Mucosa of rectum (tissue), 2 donors: ENCODE measurements around the gene TNFAIP8L1.

Experiments
- H3K27ac ChIP-seq, 2 donors: one replicate each; pipeline ENCODE4 v1.7.0; 2013; ENCODE audit warnings: inconsistent platforms in 2 of 2, low read depth in 2 of 2, low read length in 2 of 2
- H3K27me3 ChIP-seq, 2 donors: one replicate each; pipeline ENCODE4 v1.7.0; 2013; ENCODE audit warnings: low read length in 2 of 2; ENCODE audit not compliant: control insufficient read depth in 2 of 2, insufficient read depth in 2 of 2
- H3K36me3 ChIP-seq, 2 donors: one replicate each; pipeline ENCODE4 v1.7.0; 2013; ENCODE audit warnings: low read length in 2 of 2; ENCODE audit not compliant: control insufficient read depth in 2 of 2, insufficient read depth in 2 of 2
- H3K4me1 ChIP-seq, 2 donors: one replicate each; pipeline ENCODE4 v1.7.0; 2013; ENCODE audit warnings: low read length in 2 of 2, mild to moderate bottlenecking in 1 of 2; ENCODE audit not compliant: control insufficient read depth in 2 of 2, insufficient read depth in 2 of 2
- H3K4me3 ChIP-seq, 2 donors: one replicate each; pipeline ENCODE4 v1.7.0; 2013; ENCODE audit warnings: low read length in 2 of 2
- H3K9ac ChIP-seq, 2 donors: one replicate each; pipeline ENCODE4 v1.7.0; 2013; ENCODE audit warnings: low read length in 2 of 2, low read depth in 1 of 2, mild to moderate bottlenecking in 1 of 2
- H3K9me3 ChIP-seq, 2 donors: one replicate each; pipeline ENCODE4 v1.7.0; 2013; ENCODE audit warnings: low read length in 2 of 2; ENCODE audit not compliant: control insufficient read depth in 2 of 2
- donor health status: healthy.
- donor health status: Normal muscosa, but diverticular disease.

Gene TNFAIP8L1

DNA sequence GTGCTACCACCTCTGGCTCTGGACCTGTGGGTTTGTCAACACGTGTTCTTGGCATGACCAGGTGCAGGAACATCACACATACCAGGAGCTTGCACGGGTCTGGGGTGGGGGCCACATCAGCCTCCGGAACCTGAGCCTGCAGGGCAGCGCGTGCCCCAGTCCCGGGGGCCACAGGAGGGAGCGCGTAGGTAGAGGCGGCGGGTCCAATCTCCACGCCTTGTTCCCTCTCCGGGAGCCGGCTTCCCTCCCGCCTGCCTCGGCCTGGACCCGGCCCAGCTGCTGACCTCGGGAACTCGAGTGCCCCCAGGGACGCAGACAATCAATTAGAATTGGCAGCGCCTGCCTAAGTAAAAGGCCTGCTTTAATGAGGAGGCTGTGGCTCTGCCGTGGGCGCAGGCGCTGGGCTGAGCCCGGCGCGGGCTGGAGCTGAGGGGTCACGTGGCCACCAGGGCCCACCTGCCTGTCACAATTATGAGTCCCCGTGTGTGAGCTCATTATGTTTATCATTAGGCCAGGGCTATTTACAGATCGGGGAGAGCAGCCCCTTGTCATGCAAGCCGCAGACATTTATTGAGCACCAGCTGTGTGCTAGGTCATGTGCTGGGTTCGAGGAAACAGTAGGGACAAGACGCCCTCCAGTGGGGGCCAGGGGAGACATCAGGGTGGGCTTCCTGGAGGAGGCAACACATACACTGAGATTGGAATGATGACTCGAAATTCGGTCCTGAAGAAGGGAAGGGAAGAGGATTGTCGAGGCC is 32.2 kb upstream of the TNFAIP8L1 start:
- H3K27me3 ChIP-seq = peaks cover 4 to 8% of the 10 kb centered on the region in 2 donors
- no peaks in the 10 kb centered on the region for H3K4me1 ChIP-seq
- H3K36me3 ChIP-seq = no peaks in the 10 kb centered on the region
- H3K4me3 ChIP-seq = no peak overlapping the region
- no peaks in the 10 kb centered on the region for H3K9me3 ChIP-seq
- no peak overlapping the region for H3K27ac ChIP-seq
- no peak overlapping the region for H3K9ac ChIP-seq

DNA sequence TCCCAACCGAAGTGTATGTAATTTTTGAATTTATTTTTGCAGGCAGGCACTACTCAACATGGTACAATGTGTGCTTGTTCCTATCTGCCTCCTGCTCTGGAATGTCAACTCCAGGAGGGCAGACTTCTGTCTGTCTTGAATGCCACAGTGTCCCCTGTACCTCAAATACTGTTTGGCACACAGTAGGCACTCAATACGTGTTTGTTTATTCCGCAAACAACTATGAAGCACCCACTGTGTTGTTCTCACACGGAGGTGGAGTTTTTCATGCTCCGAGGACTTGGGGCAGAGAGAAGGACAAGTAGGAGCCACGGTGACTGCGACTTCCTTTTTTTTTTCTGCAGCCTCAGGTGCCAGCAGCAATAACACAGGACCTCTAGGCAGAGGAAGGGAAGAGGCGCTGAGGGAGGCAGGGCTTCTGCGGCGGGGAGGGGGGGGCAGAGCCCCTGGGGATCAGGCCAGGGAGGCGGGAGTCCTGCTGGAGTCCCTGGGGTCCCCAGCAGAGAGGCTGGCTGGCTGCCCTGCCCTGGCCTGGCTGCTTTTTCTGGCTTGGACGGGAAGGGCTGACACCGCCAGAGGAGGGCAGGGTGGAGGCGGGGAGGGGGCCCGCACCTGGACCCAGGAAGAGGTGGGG is 29.3 kb upstream of the TNFAIP8L1 start:
- Histone ChIP-seq H3K27ac (no peak overlapping the region), H3K27me3 (peaks cover 4 to 8% of the 10 kb centered on the region in 2 donors), H3K9ac (no peak overlapping the region), H3K4me1 (no peaks in the 10 kb centered on the region), H3K36me3 (no peaks in the 10 kb centered on the region), H3K9me3 (no peaks in the 10 kb centered on the region), H3K4me3 (no peak overlapping the region)

DNA sequence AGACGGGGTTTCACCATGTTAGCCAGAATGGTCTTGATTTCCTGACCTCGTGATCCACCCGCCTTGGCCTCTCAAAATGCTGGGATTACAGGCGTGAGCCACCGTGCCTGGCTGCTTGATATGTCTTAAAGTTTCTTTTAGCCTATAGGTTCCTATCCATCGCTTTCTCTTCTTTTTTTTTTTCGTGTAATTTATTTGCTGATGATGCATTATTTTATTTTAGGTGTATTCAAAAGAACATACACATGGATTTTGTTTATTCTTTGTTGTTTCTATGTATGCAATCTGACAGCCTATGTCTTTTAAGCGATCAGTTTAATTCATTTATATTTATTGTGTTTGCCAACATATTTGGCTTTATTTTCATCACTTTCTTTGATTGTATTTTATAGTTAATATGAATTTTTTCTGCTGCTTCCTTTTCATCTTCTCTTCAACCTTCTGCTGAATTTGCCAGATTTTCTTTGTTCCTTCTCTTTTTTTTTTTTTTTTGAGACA is 26.0 kb upstream of the TNFAIP8L1 start:
- Histone ChIP-seq H3K9ac (no peak overlapping the region), H3K4me3 (no peak overlapping the region), H3K27me3 (peaks cover 0 to 3% of the 10 kb centered on the region in 2 donors), H3K36me3 (no peaks in the 10 kb centered on the region), H3K4me1 (no peaks in the 10 kb centered on the region), H3K27ac (no peak overlapping the region), H3K9me3 (no peaks in the 10 kb centered on the region)

DNA sequence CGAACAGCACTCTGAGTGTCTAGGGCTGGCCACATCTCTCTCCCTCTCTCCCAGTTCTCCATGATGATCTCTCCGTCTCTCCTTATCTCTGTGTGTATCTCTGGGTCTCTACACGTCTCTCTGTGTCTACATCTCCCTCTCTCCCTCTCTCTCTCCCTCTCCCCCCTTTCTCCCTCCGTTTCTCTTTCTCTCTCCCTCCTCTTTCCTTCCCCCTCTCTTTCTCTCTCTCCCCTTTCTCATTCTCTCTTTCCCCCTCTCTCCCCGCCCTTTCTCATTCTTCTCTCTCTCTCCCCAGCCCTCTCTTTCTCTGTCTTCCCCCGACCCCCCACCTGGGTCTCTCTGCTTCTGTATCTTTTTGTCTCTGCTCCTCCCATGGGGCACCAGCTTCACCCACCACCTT is 21.3 kb upstream of the TNFAIP8L1 start:
- Histone ChIP-seq H3K4me3 (no peak overlapping the region), H3K27me3 (peaks cover 2 to 7% of the 10 kb centered on the region in 2 donors), H3K4me1 (no peaks in the 10 kb centered on the region), H3K9me3 (no peaks in the 10 kb centered on the region), H3K9ac (no peak overlapping the region), H3K27ac (no peak overlapping the region), H3K36me3 (no peaks in the 10 kb centered on the region)

DNA sequence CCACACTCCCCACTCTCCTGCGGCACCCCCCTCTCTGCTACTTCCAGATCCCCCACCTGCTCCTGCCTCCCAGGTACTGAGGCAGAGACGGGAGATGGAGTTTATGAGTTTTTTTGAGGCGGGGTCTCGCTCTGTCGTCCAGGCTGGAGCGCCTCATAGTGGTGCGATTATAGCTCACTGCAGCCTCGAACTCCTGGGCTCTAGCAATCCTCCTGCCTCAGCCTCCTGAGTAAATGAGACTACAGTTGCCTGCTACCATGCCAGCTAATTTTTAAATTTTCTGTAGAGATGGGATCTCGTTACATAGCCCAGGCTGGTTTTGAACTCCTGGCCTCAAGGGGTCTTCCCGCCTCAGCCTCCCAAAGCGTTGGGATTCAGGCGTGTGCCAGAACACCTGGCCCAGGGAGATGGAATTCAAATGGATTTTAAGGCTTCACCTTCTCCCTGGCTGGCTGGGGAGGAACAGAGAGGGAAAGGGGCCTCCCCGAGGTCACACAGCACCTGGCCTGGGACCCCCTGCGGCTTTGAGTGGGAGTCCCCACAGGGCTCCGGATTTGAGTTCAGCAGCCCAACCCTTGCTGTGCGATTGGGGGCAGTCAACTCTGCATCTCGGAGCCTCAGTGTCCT is 19.5 kb upstream of the TNFAIP8L1 start:
- Histone ChIP-seq H3K4me3 (no peak overlapping the region), H3K36me3 (no peaks in the 10 kb centered on the region), H3K9me3 (no peaks in the 10 kb centered on the region), H3K4me1 (no peaks in the 10 kb centered on the region), H3K27me3 (peaks cover 2 to 7% of the 10 kb centered on the region in 2 donors), H3K9ac (no peak overlapping the region), H3K27ac (no peak overlapping the region)

DNA sequence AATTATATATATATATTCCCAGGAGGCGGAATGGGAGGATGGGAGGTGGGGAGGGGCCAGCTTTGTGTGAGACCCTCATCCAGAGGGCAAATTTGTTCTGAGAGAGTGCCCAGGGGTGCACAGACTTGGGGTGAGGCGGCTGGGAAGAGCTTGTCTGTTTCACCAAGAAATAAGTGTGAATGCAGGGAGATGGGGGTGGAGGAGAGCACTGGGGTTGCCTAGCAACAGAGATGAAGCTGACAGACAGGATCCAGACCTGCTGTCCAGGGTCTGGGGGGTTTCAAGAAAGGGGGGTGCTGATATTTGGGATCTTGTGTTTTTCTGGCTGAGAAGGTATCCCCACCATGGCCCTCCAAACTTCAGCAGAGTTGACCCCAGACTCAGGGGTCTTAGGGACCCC is 18.6 kb upstream of the TNFAIP8L1 start:
- no peaks in the 10 kb centered on the region for H3K9me3 ChIP-seq
- no peaks in the 10 kb centered on the region for H3K36me3 ChIP-seq
- no peaks in the 10 kb centered on the region for H3K4me1 ChIP-seq
- H3K27me3 ChIP-seq = peaks cover 2 to 7% of the 10 kb centered on the region in 2 donors
- no peak overlapping the region for H3K4me3 ChIP-seq
- no peak overlapping the region for H3K9ac ChIP-seq
- no peak overlapping the region for H3K27ac ChIP-seq

DNA sequence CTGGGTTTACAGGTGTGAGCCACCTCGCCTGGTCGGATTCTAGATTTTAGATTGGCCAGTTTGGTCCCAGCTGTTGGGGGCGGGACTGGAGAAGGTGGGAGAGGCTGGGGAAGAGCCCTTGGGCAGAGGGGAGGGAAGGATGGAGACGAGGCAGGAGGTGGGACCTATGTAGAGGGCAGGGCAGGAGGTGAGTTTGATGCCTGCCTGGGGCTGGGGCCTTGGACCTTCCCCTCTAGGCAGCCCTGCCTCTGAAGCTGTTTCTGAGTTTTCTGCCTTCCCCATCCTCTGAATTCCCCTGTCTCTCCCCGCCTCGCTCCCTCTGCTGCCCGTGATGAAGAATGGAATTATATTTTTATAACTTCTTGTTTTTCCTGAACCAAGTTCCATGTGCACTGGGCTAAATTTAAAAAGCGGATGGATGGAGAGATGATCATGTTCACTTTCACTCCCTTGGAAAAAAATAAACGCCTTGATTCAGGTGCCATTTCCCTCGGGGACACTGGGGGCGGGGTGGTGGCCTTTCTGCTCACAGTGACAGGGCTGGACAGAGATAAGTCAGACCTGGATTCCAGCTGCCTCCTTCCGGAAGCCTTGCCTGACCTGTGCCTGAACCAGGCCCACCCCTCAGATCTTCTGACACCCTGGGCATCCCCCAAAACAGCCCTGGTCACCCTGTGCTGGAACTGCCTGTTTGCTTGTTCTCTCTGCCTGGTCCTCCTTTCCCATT is 16.5 kb upstream of the TNFAIP8L1 start:
- Histone ChIP-seq H3K9me3 (no peaks in the 10 kb centered on the region), H3K27me3 (peaks cover 2 to 7% of the 10 kb centered on the region in 2 donors), H3K27ac (no peak overlapping the region), H3K4me3 (no peak overlapping the region), H3K36me3 (no peaks in the 10 kb centered on the region), H3K4me1 (no peaks in the 10 kb centered on the region), H3K9ac (no peak overlapping the region)

DNA sequence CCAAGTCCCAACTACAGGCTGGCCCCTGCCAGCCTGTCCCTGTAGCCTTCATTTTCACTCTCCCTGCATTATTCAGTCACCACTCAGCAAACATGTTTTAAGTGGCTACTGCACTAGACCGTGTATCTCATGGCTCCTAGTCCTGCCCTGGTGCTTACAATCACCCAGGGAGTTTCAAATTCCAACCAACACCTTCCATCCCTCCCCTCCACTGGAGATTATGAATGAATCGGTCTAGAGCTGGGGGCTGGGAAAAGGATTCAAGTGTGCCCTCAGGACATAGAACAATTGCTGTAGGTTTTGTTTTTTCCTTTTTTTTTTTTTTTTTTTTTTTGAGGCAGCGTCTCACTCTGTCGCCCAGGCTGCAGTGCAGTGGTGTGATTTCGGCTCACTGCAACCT is 15.0 kb upstream of the TNFAIP8L1 start:
- no peak overlapping the region for H3K27ac ChIP-seq
- no peak overlapping the region for H3K4me3 ChIP-seq
- peaks cover 2 to 7% of the 10 kb centered on the region in 2 donors for H3K27me3 ChIP-seq
- H3K9me3 ChIP-seq = no peaks in the 10 kb centered on the region
- H3K9ac ChIP-seq = no peak overlapping the region
- no peaks in the 10 kb centered on the region for H3K36me3 ChIP-seq
- no peaks in the 10 kb centered on the region for H3K4me1 ChIP-seq

DNA sequence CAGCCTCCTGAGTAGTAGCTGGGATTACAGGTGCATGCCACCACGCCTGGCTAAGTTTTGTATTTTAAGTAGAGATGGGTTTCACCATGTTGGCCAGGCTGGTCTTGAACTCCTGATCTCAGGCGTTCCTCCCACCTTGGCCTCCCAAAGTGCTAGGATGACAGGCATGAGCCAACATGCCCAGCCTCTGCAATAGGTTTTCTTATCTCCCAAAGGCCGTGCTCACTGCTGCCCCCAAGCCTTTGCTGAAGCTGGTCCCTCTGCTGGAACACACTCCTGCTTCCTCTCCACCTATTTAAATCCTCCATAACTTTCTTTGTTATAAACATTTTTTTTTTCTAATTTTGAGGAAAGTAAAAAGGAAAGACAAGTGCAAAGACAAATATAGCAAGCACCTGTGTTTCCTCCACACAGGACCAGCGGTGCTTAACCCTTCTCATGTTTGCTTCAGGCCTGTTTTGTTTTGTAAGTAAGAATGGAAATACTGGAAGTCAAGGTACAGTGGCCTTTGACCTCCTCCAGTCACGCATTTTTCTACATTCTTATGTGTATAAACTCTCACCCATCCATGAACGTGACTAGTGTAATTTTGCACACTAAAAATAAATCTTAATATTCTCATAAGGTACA is 14.5 kb upstream of the TNFAIP8L1 start:
- Histone ChIP-seq H3K4me3 (no peak overlapping the region), H3K9me3 (no peaks in the 10 kb centered on the region), H3K9ac (no peak overlapping the region), H3K27me3 (peaks cover 2 to 7% of the 10 kb centered on the region in 2 donors), H3K36me3 (no peaks in the 10 kb centered on the region), H3K27ac (no peak overlapping the region), H3K4me1 (no peaks in the 10 kb centered on the region)
